GM21381 (cell line): ENCODE results near the gene OR2K2.
"Not testable (repeated sequence)": the region's sequence is repeated elsewhere in the genome, so short reads cannot be mapped to it uniquely, and the experiment has no call there.

Experiments
- ATAC-seq: cut with Tn5 transposase; IDR thresholded peaks from one replicate; pipeline ENCODE4 v1.9.1; 2021; ENCODE audit warnings: mild to moderate bottlenecking, moderate library complexity; ENCODE audit not compliant: unreplicated experiment

Gene OR2K2, protein sequence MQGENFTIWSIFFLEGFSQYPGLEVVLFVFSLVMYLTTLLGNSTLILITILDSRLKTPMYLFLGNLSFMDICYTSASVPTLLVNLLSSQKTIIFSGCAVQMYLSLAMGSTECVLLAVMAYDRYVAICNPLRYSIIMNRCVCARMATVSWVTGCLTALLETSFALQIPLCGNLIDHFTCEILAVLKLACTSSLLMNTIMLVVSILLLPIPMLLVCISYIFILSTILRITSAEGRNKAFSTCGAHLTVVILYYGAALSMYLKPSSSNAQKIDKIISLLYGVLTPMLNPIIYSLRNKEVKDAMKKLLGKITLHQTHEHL

GRCh38 chr9:111330124-111330523 lies at the start of gene OR2K2:
Gene OR2K2 (minus strand): TSS chr9:111330224. CDS start chr9:111328433, 1,791 bp downstream.
- no peak for ATAC-seq

GRCh38 chr9:111375817-111376564 lies 46.0 kb upstream of the OR2K2 start:
- ATAC-seq = no peak

DNA sequence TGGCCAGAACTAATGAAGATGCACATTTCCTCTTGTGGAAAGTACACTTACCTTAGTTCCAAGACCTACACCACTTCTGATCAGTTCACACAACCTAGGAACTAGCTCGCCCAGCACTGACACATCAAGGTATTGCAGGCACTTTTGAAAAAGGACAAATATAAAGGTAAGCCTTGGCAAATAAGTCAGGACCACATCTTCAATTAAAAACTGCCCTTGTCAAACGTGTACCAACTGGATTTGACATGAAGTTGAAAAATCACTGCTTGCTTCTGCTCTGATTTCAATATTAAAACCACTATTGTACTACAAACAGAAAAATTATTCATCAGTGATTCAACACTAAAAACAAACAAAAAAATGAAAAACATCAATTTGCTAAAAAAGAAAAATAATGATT lies 45.0 kb upstream of the OR2K2 start:
- ATAC-seq = no peak

DNA sequence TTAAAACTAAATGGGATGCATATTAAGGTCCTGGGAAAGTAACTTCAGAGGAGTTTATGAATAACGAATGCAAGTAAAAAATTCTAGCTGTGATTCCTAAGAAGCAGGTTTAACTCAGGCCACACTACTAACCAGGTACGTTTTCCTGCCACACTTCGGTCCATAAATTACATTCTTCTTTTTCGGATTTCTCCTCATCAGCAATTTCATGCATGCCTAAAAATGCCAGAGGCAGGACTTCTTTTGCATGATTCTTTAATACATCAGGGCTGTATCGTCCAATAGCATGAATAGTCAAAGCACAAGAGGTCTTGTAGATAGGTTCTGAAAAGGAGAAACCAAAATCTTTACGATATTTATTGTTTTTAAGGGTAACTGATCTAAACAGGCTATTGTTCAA lies 42.3 kb upstream of the OR2K2 start:
- no peak for ATAC-seq

GRCh38 chr9:111366978-111367377 lies 37.0 kb upstream of the OR2K2 start:
- no peak for ATAC-seq

GRCh38 chr9:111362526-111362925 lies 32.5 kb upstream of the OR2K2 start:
- no peak for ATAC-seq

DNA sequence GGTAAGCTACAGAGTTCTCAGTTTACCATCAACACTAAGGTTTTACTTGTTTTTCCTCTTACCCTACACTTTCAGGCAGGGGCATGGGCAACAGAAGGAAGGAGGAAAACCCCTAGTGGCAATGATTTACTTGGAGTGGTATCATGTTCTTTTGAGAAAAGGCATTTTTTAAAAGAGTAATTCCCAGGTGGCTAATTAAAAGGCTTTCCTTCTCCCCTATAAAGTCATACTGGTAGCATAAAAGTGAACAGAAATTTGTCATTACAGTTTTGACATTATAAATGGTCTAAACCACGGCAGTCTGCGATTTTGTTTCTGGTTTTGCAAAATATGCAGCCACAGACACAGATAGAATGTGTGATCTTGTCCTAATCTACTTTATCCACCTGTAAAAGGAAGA lies 30.9 kb upstream of the OR2K2 start:
- no peak for ATAC-seq

GRCh38 chr9:111356481-111357244 lies 26.6 kb upstream of the OR2K2 start:
- no peak for ATAC-seq

DNA sequence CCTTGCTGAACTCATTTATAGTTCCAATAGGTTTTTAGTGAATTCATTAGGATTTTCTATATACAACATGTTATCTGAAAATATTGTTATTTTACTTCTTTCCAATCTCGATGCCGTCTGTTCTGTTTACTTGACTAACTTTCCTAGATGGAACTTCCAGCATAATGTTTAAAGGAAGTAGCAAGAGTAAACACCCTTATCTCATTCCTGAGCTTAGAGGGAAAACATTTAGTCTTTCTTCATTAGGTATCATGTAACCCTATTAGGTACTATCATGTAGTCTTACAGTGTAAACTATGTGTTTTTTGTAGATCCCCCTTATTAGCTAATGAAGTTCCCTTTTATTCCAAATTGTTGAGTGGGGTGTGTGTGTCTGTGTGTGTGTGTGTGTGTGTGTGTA lies 22.5 kb upstream of the OR2K2 start:
- no peak for ATAC-seq

GRCh38 chr9:111350556-111350955 lies 20.5 kb upstream of the OR2K2 start:
- no peak for ATAC-seq

- no peak for ATAC-seq
Observed at GRCh38 chr9:111349766-111350165, 19.7 kb upstream of the OR2K2 start.

DNA sequence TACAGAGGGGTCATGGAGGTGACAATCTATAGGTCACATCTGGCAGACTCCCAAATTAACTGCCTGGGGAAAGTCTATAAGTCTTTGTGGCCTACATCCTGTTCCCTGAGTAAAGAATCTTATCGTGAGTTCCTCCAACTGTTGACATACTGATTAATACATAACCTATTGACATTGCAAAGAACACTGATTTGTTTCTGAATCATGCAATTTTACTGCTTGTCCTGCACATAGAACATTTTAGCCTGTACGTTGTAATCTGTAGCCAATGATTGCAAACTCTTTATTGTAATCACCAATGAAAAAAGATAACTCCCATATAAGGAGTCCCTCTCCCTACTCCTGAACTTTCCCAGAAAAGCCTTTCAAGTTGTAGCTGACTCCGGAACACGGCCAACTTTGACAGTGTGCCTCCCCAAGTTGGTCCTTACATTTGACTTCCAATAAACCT lies 18.8 kb upstream of the OR2K2 start:
- ATAC-seq = no peak

DNA sequence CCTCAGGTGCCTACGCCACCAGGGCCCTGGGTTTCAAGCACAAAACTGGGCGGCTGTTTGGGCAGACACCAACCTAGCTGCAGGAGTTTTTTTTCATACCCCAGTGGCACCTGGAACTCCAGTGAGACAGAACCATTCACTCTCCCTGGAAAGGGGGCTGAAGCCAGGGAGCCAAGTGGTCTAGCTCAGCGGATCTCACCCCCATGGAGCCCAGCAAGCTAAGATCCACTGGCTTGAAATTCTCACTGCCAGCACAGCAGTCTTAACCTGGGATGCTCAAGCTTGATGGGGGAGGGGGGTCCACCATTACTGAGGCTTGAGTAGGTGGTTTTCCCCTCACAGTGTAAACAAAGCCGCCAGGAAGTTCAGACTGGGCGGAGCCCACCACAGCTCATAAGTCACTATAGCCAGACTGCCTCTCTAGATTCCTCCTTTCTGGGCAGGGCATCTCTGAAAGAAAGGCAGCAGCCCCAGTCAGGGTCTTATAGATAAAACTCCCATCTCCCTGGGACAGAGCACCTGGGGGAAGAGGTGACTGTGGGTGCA lies 4.4 kb upstream of the OR2K2 start:
- ATAC-seq = not testable (repeated sequence)

DNA sequence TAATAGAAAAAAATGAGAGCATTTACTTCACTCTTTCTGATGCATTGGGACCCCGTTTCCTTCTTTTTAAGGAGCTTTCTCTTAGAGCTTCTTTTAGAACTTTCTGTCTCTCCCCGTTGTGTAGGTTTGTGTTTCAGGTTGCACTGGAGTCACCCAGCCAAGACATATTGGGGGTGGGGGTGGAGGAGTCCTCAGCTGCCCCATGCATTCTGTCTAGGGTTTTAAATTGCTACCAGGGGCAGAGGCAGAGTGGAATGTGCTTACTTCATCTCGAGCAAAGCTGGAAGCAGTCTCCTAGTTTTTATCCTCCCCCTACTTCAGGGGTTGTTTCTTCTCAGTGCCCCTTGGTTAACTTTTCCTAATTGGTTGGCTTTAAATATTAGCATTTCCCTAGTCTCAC lies 9.4 kb downstream of the OR2K2 start:
- ATAC-seq = no peak

DNA sequence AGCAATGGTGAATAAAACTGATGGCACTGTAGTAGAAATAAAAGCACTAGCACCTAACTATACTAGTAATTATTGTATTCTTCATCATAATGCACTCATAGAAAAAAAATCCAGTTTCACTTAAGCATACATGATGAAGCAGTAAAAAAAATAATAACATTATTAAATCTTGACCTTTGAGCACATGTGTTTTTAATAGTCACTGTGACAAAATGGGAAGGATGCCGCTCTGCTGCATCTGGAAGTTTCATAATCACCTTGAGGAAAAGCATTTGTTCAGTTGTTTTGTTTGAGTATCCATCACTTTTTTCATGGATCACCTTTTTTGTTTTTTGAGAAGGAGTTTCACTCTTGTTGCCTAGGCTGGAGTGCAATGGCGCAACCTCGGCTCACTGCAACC lies 13.2 kb downstream of the OR2K2 start:
- no peak for ATAC-seq

DNA sequence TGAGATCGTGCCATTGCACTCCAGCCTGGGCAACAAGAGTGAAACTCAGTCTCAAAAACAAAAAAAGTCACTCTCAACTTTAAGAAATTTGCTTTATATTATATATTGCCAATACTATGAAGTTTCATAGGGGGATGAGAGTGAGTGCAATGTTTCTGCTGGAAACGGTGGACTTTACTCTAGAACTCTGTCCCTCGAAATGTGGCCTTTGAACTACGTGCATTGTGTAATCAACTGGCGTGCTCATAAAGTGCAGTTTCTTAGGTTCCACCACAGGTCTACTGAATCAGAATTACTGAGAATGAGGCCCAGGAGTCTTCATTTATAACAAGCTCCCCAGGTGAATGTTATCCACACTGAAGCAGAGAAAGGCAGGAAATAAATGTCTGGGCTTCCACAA lies 24.1 kb downstream of the OR2K2 start:
- ATAC-seq = no peak

DNA sequence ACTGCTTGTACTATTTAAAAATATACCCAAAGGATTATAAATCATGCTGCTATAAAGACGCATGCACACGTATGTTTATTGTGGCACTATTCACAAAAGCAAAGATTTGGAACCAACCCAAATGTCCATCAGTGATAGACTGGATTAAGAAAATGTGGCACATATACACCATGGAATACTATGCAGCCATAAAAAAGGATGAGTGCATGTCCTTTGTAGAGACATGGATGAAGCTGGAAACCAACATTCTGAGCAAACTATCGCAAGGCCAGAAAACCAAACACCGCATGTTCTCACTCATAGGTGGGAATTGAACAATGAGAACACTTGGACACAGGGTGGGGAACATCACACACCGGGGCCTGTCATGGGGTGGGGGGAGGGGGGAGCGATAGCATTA lies 26.0 kb downstream of the OR2K2 start:
- not testable (repeated sequence) for ATAC-seq

DNA sequence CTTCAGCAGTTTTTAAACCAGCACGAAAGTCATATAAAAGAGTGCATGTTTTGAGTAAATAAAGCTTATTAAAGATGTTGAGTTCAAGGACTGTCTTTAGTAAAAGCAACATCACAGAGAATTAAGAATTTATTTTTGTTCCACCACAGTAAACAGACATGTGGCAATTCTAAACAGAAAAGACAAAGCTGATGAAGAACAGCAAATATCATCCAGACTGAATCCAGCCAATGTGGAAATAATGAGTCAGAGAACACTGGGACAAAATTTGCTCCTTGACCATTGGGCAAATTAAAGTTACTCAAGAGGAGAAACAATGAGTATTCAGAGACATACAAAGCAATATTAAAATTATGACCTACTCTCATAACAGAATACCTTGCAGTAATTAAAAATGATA lies 28.8 kb downstream of the OR2K2 start:
- no peak for ATAC-seq

GRCh38 chr9:111300140-111300735 lies 29.8 kb downstream of the OR2K2 start:
- ATAC-seq = no peak

GRCh38 chr9:111299599-111299966 lies 30.4 kb downstream of the OR2K2 start:
- ATAC-seq = not testable (repeated sequence)
